ENCODE results near the gene APLNR.

APLNR gene

GRCh38 chr11:57214494-57214893, 22.6 kb downstream of the APLNR start:
- DNase-seq = peak; percentile 43

GRCh38 chr11:57214098-57214417, 23.0 kb downstream of the APLNR start:
- DNase-seq = peak; percentile 70

DNA sequence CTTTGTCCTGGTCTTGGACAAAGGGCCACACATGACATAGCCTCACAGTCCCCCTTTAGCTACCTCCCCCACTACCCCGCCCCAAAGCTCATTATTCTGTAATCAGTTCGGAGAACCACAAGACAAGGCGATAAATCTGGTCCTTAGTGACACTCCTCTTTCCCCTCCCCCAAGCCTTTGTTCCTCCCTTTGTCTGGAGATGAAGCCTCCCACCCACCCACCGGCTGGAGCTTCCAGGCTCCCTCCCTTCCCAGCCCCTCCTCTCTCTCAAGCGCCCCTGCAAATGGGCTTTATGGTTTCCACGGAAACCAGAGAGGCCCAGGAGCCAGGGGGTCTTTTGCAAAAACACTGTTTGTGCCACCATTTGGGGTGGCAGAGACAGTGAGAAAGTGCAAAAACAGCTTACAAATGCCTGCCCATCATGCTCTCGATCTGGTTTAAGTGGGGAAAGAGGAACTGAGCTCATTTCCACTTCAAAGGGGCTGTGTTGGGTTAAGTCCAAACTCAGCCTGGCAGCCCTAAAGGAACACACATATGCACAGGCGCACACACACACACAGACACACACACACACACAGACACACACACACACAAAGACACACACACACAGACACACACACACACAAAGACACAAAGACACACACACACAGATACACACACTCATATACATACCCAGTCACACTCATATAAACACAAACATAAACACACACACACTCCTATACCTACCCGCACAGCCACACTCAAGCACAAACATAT, 23.5 kb downstream of the APLNR start:
- peak; percentile 99 for DNase-seq

DNA sequence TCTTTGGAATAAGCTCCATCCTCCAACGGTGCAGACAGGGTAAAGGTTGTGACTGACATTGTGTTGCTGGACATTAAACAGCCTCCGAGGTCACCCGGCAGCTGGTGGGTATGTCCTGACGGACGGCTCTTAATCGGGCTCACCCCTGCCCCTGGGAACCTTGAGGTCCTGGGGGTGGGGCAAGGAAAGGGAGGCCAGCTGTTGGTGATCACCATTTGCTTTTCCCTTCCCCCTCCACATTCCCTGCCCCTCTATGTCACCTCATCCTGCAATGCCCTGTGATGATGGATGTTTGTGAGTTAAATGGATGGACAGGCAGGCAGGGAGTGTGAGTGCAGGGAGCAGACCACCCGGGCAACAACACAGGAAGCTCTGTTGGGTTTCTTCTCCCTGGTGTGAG, 26.3 kb downstream of the APLNR start:
- DNase-seq = peak; percentile 67

DNA sequence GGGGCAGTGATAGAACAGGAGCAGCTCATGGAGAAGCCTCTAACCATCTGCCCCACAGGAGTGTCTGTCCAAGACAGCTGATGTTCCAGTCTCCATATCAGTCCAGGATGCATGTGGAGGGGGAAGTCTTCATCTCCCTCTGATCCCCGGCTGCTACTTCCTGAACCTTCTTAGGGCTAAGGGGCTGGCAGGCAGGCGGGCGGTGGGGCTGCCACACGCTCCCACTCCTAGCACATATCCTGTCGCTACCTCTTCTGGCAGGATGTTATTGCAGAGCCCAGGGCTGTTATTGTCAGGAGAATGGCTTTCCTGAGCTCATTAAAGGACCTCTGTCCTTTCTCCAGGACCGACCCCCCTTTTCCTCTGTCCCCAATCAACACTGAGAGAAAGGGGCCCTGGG, 29.9 kb downstream of the APLNR start:
- DNase-seq = no peak

DNA sequence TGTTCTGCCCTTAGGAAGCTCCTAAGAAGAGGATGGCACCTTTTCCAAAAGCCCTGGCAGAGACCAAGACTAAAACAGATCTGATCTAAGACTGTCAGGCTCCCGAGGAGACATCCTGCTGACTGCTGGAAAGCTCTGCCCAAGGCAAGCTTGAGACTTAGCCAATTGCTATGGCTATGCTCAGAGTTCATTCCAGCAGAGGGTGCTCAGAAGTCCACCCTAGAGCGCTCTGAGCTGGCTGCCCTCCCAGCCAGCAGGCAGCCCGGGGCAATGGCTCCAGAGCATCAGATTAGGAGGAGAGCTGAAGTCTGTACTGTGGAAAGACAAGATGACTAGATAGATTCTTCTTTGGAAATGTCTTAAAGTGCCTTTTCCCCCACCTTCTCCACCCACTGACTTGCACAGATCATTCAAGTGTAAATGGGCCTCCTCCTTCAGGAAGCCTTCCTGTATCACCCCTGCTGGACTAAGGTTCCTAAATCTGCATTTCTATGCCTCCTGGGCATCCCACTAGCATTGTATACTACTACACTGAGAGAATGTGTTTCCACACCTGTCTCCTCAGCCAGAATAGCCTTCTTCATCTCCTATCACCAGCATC, 31.9 kb downstream of the APLNR start:
- DNase-seq = no peak

DNA sequence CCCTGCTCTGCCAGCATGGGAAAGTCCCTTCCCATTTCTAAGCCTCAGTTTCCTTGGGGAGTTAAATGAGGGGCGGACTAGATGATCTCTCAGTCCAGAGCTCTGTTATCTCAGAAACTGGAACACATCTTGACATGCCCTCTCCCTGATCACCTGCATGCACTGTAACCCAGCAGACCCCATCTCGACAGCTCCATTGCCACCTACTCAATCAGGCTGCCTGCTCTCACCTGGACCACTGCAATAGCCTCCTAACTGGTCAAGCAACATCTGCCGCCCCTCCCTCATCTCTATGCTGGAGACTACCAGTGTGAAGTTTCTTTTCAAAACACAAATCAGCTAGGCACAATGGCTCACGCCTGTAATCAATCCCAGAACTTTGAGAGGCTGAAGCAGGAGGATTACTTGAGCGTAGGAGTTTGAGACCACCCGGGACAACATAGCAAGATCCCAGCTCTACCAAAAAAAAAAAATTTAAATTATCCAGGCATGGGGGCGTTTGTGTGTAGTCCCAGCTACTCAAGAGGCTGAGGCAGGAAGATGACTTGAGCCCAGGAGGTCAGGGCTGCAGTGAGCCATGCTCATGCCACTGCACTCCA, 33.1 kb downstream of the APLNR start:
- DNase-seq = no peak

- no peak for DNase-seq
Observed at GRCh38 chr11:57203359-57203758, 33.7 kb downstream of the APLNR start.

DNA sequence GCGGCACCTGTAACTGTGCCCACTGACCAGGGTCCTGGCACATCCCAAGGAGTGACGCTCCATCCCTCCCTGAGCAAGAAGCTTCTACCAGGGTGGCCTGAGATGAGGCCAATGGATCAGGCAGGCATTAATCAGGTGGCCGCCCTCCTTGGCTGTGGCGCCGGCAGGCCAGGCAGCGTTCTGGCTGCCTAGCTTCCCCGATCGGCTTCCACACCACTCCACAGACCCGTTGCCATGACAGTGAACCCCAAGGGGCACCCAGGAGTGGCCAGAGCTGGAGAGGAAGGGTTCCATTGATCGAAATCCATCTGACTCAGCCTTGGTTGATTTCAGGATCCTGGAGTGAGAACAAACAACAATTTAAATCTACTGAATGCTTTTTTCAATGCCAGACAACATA, 34.8 kb downstream of the APLNR start:
- no peak for DNase-seq

GRCh38 chr11:57200917-57201316, 36.1 kb downstream of the APLNR start:
- no peak for DNase-seq

DNA sequence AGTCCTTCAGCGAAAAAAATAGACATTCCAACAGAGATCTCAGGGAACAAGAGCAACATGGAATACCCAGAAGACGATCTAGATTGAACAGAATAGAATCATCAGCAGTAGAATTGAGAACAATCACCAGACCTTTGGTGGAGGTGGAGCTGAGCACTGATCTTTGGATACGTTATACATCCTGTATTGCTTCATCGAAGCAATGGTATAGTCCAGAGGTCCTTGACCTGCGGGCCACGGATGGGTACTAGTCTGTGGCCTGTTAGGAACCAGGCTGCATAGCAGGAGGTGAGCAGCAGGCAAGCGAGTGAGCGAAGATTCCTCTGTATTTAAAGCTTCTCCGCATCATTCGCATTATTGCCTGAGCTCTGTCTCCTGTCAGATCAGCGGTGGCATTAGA, 37.7 kb downstream of the APLNR start:
- no peak for DNase-seq

DNA sequence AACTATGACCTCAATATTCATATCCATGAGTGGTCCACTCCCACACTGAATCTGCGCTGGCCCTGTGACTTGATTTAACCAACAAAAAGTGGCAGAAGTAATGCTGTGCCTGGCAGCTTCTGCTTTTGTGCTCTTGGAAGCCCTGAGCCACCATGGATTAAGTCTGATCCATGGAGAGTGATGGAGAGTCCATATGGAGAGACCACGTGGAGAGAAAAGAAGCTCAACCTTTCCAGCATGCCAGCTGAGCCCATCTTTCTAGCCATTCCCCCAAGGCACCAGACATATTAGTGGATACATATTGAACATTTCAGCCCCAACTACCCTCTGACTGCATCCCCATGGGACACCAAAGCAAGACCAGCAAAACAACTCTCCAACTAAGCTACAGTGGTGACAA, 39.3 kb downstream of the APLNR start:
- DNase-seq = peak; percentile 74

- DNase-seq = no peak
Observed at GRCh38 chr11:57196596-57196995, 40.5 kb downstream of the APLNR start.

GRCh38 chr11:57192316-57192715, 44.7 kb downstream of the APLNR start:
- no peak for DNase-seq

- DNase-seq = no peak
Observed at GRCh38 chr11:57191311-57192219, 45.5 kb downstream of the APLNR start.

DNA sequence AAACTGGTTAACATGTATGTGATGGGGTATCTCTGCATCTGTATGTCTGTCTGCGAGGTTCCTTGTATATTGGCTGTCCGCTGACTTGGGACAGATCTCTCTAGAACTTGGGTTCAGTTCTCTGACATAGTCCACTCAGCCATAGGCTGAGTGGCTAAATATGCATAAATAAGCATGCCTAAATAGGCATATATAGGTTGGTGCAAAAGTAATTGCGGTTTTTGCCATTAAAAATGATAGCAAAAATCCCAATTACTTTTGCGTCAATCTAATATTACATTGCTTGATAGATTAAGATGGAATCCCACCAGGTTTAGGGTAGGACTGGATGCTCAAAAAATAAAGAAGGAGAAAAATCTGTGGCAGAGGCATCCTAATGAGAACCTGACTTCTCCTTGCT, 46.5 kb downstream of the APLNR start:
- no peak for DNase-seq
